Measurements from ENCODE around the gene IRAK1. TPM values are rescaled to one million over a fixed set of nuclear protein-coding genes. Genes with fewer than 3 reads are reported as not detected.

Gene IRAK1
- total and polyA plus RNA-seq, 9 of the 15 experiments (the other 6 are each of a cell fraction or from before 2014, with no cell fraction given) = 11.6 to 261 (median 91.6) TPM

DNA sequence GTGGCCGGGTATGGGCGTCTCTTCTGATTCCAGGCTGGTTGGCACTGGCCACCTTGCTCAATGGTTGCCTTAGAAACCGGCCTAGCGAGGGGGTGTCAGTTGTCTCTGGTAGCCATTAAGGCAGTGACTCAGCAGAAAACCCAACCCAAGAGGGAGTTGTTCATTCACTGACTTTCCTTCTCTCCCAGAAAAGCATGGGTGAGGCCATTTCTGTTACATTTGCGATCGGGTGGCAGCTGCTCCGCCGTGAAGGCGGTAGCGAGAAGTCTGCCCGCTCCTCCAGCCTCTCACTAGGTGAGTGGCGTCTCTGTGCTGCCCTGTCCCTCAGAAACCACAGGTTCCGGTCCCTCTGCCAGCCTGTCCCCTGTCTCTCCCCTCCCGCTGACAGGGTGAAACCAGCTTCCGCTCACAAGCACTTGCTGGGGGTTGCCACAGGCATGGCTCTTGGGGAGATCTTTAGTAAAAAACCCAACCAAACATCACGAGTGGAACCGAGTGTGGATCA lies 17.4 kb downstream of the IRAK1 start (continued):
- TF ChIP-seq, protein P1, sequence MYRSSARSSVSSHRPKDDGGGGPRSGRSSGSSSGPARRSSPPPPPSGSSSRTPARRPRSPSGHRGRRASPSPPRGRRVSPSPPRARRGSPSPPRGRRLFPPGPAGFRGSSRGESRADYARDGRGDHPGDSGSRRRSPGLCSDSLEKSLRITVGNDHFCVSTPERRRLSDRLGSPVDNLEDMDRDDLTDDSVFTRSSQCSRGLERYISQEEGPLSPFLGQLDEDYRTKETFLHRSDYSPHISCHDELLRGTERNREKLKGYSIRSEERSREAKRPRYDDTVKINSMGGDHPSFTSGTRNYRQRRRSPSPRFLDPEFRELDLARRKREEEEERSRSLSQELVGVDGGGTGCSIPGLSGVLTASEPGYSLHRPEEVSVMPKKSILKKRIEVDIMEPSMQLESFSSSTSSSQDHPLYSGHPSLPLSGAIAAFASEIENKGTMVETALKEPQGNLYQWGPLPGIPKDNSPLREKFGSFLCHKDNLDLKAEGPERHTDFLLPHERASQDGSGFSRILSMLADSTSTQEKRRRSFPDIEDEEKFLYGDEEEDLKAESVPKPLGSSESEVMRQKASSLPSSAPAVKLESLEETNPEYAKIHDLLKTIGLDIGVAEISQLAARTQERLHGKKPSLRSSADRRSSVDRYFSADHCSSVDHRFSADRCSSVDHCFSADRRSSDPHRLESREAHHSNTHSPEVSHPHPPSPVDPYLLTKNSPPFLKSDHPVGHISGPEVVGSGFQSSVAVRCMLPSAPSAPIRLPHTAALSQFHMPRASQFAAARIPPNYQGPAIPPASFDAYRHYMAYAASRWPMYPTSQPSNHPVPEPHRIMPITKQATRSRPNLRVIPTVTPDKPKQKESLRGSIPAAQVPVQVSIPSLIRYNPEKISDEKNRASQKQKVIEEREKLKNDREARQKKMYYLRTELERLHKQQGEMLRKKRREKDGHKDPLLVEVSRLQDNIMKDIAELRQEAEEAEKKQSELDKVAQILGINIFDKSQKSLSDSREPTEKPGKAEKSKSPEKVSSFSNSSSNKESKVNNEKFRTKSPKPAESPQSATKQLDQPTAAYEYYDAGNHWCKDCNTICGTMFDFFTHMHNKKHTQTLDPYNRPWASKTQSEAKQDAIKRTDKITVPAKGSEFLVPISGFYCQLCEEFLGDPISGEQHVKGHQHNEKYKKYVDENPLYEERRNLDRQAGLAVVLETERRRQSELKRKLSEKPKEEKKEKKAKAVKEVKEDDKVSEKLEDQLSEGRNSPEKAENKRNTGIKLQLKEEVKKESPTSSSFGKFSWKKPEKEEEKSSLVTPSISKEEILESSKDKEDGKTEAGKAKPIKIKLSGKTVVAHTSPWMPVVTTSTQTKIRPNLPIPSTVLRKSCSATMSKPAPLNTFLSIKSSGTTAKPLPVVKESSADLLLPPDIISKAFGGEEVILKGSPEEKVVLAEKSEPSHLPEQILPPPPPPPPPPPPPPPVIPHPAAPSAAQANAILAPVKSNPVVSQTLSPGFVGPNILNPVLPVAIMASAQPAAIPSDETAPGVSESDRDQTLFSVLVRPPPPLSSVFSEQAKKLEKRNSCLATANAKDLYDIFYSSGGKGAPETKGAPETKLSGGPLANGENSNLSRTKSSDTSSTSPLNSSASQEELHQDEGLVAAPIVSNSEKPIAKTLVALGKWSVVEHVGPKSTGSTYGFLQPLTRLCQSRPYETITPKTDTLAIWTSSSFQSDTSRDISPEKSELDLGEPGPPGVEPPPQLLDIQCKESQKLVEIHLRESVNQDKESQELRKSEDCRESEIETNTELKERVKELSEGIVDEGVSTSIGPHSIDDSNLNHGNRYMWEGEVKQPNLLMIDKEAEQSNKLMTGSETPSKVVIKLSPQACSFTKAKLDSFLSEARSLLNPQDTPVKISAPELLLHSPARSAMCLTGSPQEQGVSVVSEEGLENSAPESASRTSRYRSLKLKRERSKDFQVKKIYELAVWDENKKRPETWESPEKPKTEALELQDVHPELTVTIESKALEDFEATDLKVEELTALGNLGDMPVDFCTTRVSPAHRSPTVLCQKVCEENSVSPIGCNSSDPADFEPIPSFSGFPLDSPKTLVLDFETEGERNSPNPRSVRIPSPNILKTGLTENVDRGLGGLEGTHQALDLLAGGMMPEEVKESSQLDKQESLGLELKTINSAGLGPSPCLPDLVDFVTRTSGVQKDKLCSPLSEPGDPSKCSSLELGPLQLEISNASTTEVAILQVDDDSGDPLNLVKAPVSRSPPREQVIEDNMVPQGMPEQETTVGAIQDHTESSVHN (IDR thresholded peaks at IDR 0.05; ENCODE audit: borderline replicate concordance in 1 of 2, low read depth in 1 of 2) = no peak
- TF ChIP-seq SMAD2 (IDR thresholded peaks at IDR 0.05; ENCODE audit: low read depth, low read length) = no peak
- TF ChIP-seq SMAD3 (CRISPR knock-in tag; conservative IDR thresholded peaks at IDR 0.05) = peak; percentile 97
- TF ChIP-seq ZNF184 (CRISPR knock-in tag; IDR thresholded peaks at IDR 0.05) = no peak
- no peak for TF ChIP-seq ADNP (tag; IDR thresholded peaks at IDR 0.05)
- TF ChIP-seq, protein P2, sequence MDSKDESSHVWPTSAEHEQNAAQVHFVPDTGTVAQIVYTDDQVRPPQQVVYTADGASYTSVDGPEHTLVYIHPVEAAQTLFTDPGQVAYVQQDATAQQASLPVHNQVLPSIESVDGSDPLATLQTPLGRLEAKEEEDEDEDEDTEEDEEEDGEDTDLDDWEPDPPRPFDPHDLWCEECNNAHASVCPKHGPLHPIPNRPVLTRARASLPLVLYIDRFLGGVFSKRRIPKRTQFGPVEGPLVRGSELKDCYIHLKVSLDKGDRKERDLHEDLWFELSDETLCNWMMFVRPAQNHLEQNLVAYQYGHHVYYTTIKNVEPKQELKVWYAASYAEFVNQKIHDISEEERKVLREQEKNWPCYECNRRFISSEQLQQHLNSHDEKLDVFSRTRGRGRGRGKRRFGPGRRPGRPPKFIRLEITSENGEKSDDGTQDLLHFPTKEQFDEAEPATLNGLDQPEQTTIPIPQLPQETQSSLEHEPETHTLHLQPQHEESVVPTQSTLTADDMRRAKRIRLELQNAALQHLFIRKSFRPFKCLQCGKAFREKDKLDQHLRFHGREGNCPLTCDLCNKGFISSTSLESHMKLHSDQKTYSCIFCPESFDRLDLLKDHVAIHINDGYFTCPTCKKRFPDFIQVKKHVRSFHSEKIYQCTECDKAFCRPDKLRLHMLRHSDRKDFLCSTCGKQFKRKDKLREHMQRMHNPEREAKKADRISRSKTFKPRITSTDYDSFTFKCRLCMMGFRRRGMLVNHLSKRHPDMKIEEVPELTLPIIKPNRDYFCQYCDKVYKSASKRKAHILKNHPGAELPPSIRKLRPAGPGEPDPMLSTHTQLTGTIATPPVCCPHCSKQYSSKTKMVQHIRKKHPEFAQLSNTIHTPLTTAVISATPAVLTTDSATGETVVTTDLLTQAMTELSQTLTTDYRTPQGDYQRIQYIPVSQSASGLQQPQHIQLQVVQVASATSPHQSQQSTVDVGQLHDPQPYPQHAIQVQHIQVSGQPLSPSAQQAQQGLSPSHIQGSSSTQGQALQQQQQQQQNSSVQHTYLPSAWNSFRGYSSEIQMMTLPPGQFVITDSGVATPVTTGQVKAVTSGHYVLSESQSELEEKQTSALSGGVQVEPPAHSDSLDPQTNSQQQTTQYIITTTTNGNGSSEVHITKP (IDR thresholded peaks at IDR 0.05; ENCODE audit: partially characterized antibody) = peak; percentile 69
- TF ChIP-seq BDP1 (IDR thresholded peaks at IDR 0.05; ENCODE audit: insufficient read depth, insufficient read length) = no peak
- TF ChIP-seq ESRRA (IDR thresholded peaks at IDR 0.05; ENCODE audit: borderline replicate concordance, low read depth) = no peak
- no peak for TF ChIP-seq ZC3H4 (CRISPR knock-in tag; IDR thresholded peaks at IDR 0.05; ENCODE audit: borderline replicate concordance)
- TF ChIP-seq MTA1 (IDR thresholded peaks at IDR 0.05; ENCODE audit: borderline replicate concordance) = no peak
- TF ChIP-seq CCAR2 (IDR thresholded peaks at IDR 0.05; ENCODE audit: low read depth, low read length) = no peak
- TF ChIP-seq ELF2 (CRISPR knock-in tag; IDR thresholded peaks at IDR 0.05) = peak; percentile 76
- peak; percentile 39 for TF ChIP-seq TBP (optimal IDR thresholded peaks at IDR 0.05; ENCODE audit: low read depth, low read length)
- TF ChIP-seq CHD4 (IDR thresholded peaks at IDR 0.05; ENCODE audit: insufficient read depth, insufficient replicate concordance, low read depth, low read length, poor library complexity, severe bottlenecking) = no peak
- TF ChIP-seq, protein P3, sequence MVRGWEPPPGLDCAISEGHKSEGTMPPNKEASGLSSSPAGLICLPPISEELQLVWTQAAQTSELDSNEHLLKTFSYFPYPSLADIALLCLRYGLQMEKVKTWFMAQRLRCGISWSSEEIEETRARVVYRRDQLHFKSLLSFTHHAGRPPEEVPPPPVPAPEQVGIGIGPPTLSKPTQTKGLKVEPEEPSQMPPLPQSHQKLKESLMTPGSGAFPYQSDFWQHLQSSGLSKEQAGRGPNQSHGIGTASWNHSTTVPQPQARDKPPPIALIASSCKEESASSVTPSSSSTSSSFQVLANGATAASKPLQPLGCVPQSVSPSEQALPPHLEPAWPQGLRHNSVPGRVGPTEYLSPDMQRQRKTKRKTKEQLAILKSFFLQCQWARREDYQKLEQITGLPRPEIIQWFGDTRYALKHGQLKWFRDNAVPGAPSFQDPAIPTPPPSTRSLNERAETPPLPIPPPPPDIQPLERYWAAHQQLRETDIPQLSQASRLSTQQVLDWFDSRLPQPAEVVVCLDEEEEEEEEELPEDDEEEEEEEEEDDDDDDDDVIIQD (CRISPR knock-in tag; IDR thresholded peaks at IDR 0.05) = peak; percentile 77; the same call in 1 of the 2 replicates
